ENCODE measurements around the gene ARL2BP. TPM values are rescaled to one million over a fixed set of nuclear protein-coding genes. Genes with fewer than 3 reads are reported as not detected.

ARL2BP gene
- total and polyA plus RNA-seq, 9 of the 15 experiments (the other 6 are each of a cell fraction or from before 2014, with no cell fraction given) = 16.7 to 41.8 (median 27.2) TPM

DNA sequence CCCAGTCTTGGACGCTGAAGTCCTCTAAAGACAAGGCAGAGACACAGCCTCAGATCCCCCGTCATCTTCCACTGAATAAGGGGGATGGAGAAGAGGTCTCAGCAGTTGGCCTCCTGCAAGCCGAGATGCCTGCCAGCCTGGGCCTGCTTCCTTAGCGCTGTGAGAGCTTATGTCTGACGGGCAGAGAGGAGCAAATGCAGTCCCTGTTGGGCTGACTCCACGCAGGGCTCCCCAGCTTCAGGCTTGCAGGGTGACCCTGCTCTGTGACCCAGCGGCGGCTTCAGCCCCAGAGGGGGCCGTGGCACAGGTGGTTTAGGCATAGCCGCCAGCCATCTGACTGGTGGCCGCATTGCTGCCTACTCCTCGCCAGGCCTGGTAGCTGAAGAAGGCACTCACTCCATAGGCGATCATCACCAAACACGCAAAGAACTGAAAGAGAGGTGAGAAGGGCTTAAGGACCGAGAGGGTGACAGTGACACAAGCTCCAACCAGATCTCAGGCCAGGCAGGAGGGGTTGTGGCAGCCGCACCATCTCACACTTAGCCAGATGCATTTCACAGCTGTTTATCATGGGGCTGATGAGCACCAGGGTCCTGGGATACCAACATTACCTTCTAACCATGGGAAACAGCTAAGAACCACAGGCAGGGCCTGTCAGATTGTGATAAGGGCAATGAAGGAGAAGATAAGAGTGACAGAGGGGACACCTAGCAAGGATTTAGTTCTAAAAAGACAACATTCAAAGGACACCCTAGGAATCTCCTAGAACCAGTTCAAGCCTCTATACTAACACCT lies 11.7 kb downstream of the ARL2BP start (continued):
- TF ChIP-seq DACH1 (IDR thresholded peaks at IDR 0.05; ENCODE audit: partially characterized antibody) = peak; percentile 18
- no peak for TF ChIP-seq NFATC3 (IDR thresholded peaks at IDR 0.05)
- TF ChIP-seq SLC30A9 (CRISPR knock-in tag; IDR thresholded peaks at IDR 0.05) = no peak
- TF ChIP-seq POLR2AphosphoS2 (IDR thresholded peaks at IDR 0.05; ENCODE audit: low read length) = no peak
- TF ChIP-seq, protein P1, sequence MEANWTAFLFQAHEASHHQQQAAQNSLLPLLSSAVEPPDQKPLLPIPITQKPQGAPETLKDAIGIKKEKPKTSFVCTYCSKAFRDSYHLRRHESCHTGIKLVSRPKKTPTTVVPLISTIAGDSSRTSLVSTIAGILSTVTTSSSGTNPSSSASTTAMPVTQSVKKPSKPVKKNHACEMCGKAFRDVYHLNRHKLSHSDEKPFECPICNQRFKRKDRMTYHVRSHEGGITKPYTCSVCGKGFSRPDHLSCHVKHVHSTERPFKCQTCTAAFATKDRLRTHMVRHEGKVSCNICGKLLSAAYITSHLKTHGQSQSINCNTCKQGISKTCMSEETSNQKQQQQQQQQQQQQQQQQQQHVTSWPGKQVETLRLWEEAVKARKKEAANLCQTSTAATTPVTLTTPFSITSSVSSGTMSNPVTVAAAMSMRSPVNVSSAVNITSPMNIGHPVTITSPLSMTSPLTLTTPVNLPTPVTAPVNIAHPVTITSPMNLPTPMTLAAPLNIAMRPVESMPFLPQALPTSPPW (CRISPR knock-in tag; IDR thresholded peaks at IDR 0.05) = peak; percentile 30; the same call in 1 of the 2 replicates
- no peak for TF ChIP-seq ZNF551 (CRISPR knock-in tag; IDR thresholded peaks at IDR 0.05)
- TF ChIP-seq, protein P2, sequence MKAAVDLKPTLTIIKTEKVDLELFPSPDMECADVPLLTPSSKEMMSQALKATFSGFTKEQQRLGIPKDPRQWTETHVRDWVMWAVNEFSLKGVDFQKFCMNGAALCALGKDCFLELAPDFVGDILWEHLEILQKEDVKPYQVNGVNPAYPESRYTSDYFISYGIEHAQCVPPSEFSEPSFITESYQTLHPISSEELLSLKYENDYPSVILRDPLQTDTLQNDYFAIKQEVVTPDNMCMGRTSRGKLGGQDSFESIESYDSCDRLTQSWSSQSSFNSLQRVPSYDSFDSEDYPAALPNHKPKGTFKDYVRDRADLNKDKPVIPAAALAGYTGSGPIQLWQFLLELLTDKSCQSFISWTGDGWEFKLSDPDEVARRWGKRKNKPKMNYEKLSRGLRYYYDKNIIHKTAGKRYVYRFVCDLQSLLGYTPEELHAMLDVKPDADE (conservative IDR thresholded peaks at IDR 0.05; ENCODE audit: control insufficient read depth, low read depth, low read length) = no peak
- no peak for TF ChIP-seq HEY1 (CRISPR knock-in tag; IDR thresholded peaks at IDR 0.05; ENCODE audit: borderline replicate concordance)
- TF ChIP-seq HDAC6 (IDR thresholded peaks at IDR 0.05; ENCODE audit: low read depth, low read length) = no peak
- TF ChIP-seq KLF16 (IDR thresholded peaks at IDR 0.05) = peak; percentile 53; the same call in 1 of the 2 replicates
- no peak for TF ChIP-seq DDX20 (tag; IDR thresholded peaks at IDR 0.05; ENCODE audit: low read depth)
- TF ChIP-seq, protein P3, sequence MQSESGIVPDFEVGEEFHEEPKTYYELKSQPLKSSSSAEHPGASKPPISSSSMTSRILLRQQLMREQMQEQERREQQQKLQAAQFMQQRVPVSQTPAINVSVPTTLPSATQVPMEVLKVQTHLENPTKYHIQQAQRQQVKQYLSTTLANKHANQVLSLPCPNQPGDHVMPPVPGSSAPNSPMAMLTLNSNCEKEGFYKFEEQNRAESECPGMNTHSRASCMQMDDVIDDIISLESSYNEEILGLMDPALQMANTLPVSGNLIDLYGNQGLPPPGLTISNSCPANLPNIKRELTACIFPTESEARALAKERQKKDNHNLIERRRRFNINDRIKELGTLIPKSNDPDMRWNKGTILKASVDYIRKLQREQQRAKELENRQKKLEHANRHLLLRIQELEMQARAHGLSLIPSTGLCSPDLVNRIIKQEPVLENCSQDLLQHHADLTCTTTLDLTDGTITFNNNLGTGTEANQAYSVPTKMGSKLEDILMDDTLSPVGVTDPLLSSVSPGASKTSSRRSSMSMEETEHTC (IDR thresholded peaks at IDR 0.05) = no peak
- TF ChIP-seq RNF2 (IDR thresholded peaks at IDR 0.05) = no peak
- TF ChIP-seq HNRNPUL1 (IDR thresholded peaks at IDR 0.05; ENCODE audit: low read length) = no peak
- no peak for TF ChIP-seq HNRNPH1 (optimal IDR thresholded peaks at IDR 0.05; ENCODE audit: low read depth, low read length)
- TF ChIP-seq ARID1B (IDR thresholded peaks at IDR 0.05) = peak; percentile 76
- peak; percentile 57; the same call in 1 of the 2 replicates for TF ChIP-seq MTA2 (IDR thresholded peaks at IDR 0.05; ENCODE audit: low read depth)
- TF ChIP-seq SRSF1 (IDR thresholded peaks at IDR 0.05; ENCODE audit: low read depth, low read length) = no peak
- TF ChIP-seq HDAC3 (IDR thresholded peaks at IDR 0.05; ENCODE audit: borderline replicate concordance, partially characterized antibody) = no peak
- TF ChIP-seq TOE1 (IDR thresholded peaks at IDR 0.05; ENCODE audit: borderline replicate concordance) = no peak
- TF ChIP-seq TOE1 (CRISPR knock-in tag; IDR thresholded peaks at IDR 0.05; ENCODE audit: borderline replicate concordance, low read depth) = no peak
- TF ChIP-seq SIRT6 (IDR thresholded peaks at IDR 0.05; ENCODE audit: low read depth, low read length) = no peak
- no peak for TF ChIP-seq ZNF282 (CRISPR knock-in tag; IDR thresholded peaks at IDR 0.05)
- TF ChIP-seq RBM34 (IDR thresholded peaks at IDR 0.05; ENCODE audit: borderline replicate concordance, insufficient read depth, low read length) = no peak
- TF ChIP-seq PML (IDR thresholded peaks at IDR 0.05; ENCODE audit: low read length) = peak; percentile 59
- TF ChIP-seq PHF21A (IDR thresholded peaks at IDR 0.05; ENCODE audit: borderline replicate concordance, low read depth) = no peak
- peak; percentile 85 for TF ChIP-seq CBFA2T2 (conservative IDR thresholded peaks at IDR 0.05)
- TF ChIP-seq HMG20B (CRISPR knock-in tag; IDR thresholded peaks at IDR 0.05) = no peak

All from K562 (cell line).